Lower lobe of right lung (tissue), 2 donors: Measurements from ENCODE around the gene COQ10B. TPM values are rescaled to one million over a fixed set of nuclear protein-coding genes. Genes with fewer than 3 reads are reported as not detected.
A peak's percentile ranks its signal among the peaks of the same experiment; 100 is the strongest.

Experiments used
- ATAC-seq, 2 donors: fragments of 200-7000 bp; cut with Tn5 transposase; one replicate each; pipeline ENCODE4 v1.9.1; 2020 to 2022; ENCODE audit warnings: mild to moderate bottlenecking in 2 of 2, moderate library complexity in 2 of 2
- DNase-seq: peaks from one replicate; pipeline ENCODE4 v3.0.0-alpha.2; 2020
- H3K27ac ChIP-seq: fragments of 200-600 bp; one replicate; pipeline ENCODE4 v1.8.0; 2022
- H3K27me3 ChIP-seq: fragments of 200-600 bp; one replicate; pipeline ENCODE4 v1.8.0; 2022; ENCODE audit warnings: low read depth
- H3K36me3 ChIP-seq: fragments of 200-600 bp; one replicate; pipeline ENCODE4 v1.8.0; 2022; ENCODE audit warnings: mild to moderate bottlenecking
- H3K4me1 ChIP-seq: fragments of 200-600 bp; one replicate; pipeline ENCODE4 v1.8.0; 2022
- H3K4me3 ChIP-seq: fragments of 200-600 bp; one replicate; pipeline ENCODE4 v1.8.0; 2022; ENCODE audit warnings: mild to moderate bottlenecking
- H3K9me3 ChIP-seq: fragments of 200-600 bp; one replicate; pipeline ENCODE4 v1.8.0; 2022
- CTCF ChIP-seq: fragments of 200-600 bp; IDR thresholded peaks from one replicate; pipeline ENCODE4 v1.8.0; 2022; ENCODE audit warnings: antibody characterized with exemption, mild to moderate bottlenecking
- intact Hi-C: fragments of 100-400 bp; cut with DNase I; formaldehyde crosslinking; loops from one replicate; pipeline ENCODE4 v1.11.0; 2022
- long read RNA-seq: library from polyadenylated mRNA; unstranded; transcript quantifications from one replicate; pipeline ENCODE4 v2.0.0, GENCODE V29; 2021
- total RNA-seq: library from RNA; stranded (reverse); fragmentation: NEBNext Ultra II Directional; extraction: Animal tissue kit (Norgen Biotek cat#: 25700); gene quantifications from one replicate; pipeline ENCODE4 v1.2.1, GENCODE V29; 2021
- donor health status: DM: no; HTN: yes; CAD: no; lungs with severe emphysema.

COQ10B gene
- 24.3 TPM for total RNA-seq
- long read RNA-seq, transcript COQ10B-201 (5 exons, 2,239 nt): major isoform, 52 of 59 reads
- long read RNA-seq, partial matches to known transcripts: 4 of 59 reads
- long read RNA-seq, other reads (novel, unspliced or antisense): 1 of 59 reads

- Histone ChIP-seq H3K27ac (peak within 1 kb of the TSS; percentile 100), H3K4me1 (peaks cover 16% of the 10 kb centered on the region), H3K4me3 (peak within 1 kb of the TSS; percentile 90), H3K9me3 (no peaks in the 10 kb centered on the region), H3K36me3 (no peaks in the 10 kb centered on the region), H3K27me3 (no peaks in the 10 kb centered on the region)
- DNase-seq: peak; percentile 100
- intact Hi-C loops: no loop called here
- peak; percentile 98 to 99 for ATAC-seq
- peak; percentile 45 for TF ChIP-seq CTCF
Observed at GRCh38 chr2:197453123-197453913, at the start of gene COQ10B. Gene COQ10B, plus strand, starts transcription at chr2:197453552. Its CDS starts 9 bp downstream, at chr2:197453561.

GRCh38 chr2:197405582-197405981 is 47.8 kb upstream of the COQ10B start:
- H3K27me3 ChIP-seq: no peaks in the 10 kb centered on the region
- no peak overlapping the region for H3K27ac ChIP-seq
- intact Hi-C loops: no loop called here
- H3K36me3 ChIP-seq: peaks cover 100% of the 10 kb centered on the region
- no peaks in the 10 kb centered on the region for H3K9me3 ChIP-seq
- H3K4me1 ChIP-seq: no peaks in the 10 kb centered on the region
- TF ChIP-seq CTCF: no peak
- ATAC-seq: no peak
- DNase-seq: no peak
- H3K4me3 ChIP-seq: no peak overlapping the region

GRCh38 chr2:197414039-197414438 is 39.3 kb upstream of the COQ10B start:
- peaks cover 100% of the 10 kb centered on the region for H3K36me3 ChIP-seq
- intact Hi-C loops: no loop called here
- ATAC-seq: no peak

GRCh38 chr2:197414515-197414914 is 38.8 kb upstream of the COQ10B start:
- Histone ChIP-seq H3K27me3 (no peaks in the 10 kb centered on the region), H3K36me3 (peaks cover 100% of the 10 kb centered on the region), H3K27ac (no peak overlapping the region), H3K4me1 (no peaks in the 10 kb centered on the region), H3K9me3 (no peaks in the 10 kb centered on the region), H3K4me3 (no peak overlapping the region)
- ATAC-seq: no peak
- TF ChIP-seq CTCF: no peak
- intact Hi-C loops: no loop called here
- DNase-seq: no peak

More at GRCh38 chr2:197414039-197414438, 39.3 kb upstream of the COQ10B start:
- Histone ChIP-seq H3K27ac (no peak overlapping the region), H3K27me3 (no peaks in the 10 kb centered on the region), H3K9me3 (no peaks in the 10 kb centered on the region), H3K4me1 (no peaks in the 10 kb centered on the region), H3K4me3 (no peak overlapping the region)
- DNase-seq: no peak
- TF ChIP-seq CTCF: no peak

- no peak overlapping the region for H3K27ac ChIP-seq
- DNase-seq (no peak), ATAC-seq (no peak)
- no peaks in the 10 kb centered on the region for H3K9me3 ChIP-seq
- peaks cover 100% of the 10 kb centered on the region for H3K36me3 ChIP-seq
- TF ChIP-seq CTCF: no peak
- H3K4me1 ChIP-seq: no peaks in the 10 kb centered on the region
- H3K27me3 ChIP-seq: no peaks in the 10 kb centered on the region
- intact Hi-C loops: no loop called here
- no peak overlapping the region for H3K4me3 ChIP-seq
Observed at GRCh38 chr2:197416268-197416667, 37.1 kb upstream of the COQ10B start.
